ENCODE results near the gene CELF2. TPM values are rescaled to one million over a fixed set of nuclear protein-coding genes. Genes with fewer than 3 reads are reported as not detected.
"Not testable (repeated sequence)": the region's sequence is repeated elsewhere in the genome, so short reads cannot be mapped to it uniquely, and the experiment has no call there.

The CELF2 gene
- total and polyA plus RNA-seq, 2 experiments from 2014 or later, result 16.6 to 26.9 TPM

- Histone ChIP-seq H3K4me3 (no peak overlapping the region), H3K27ac (no peak overlapping the region), H2AFZ (no peak overlapping the region), H3K9me2 (replicated peaks; ENCODE audit: insufficient read depth) (no peaks in the 10 kb centered on the region), H3K4me2 (no peak overlapping the region), H4K20me1 (ENCODE audit: insufficient read depth, poor library complexity, severe bottlenecking) (no peaks in the 10 kb centered on the region), H3K4me1 (ENCODE audit: insufficient read depth) (no peaks in the 10 kb centered on the region), H3K9me3 (ENCODE audit: low read depth) (no peaks in the 10 kb centered on the region), H3K36me3 (replicated peaks; ENCODE audit: insufficient read depth, low read depth) (no peaks in the 10 kb centered on the region), H3K27me3 (no peaks in the 10 kb centered on the region), H3K79me2 (no peaks in the 10 kb centered on the region)
- TF ChIP-seq EZH2phosphoT487 (IDR thresholded peaks at IDR 0.05; ENCODE audit: low read depth, severe bottlenecking, unreplicated experiment) (no peak), CTCF (IDR thresholded peaks at IDR 0.05; ENCODE audit: poor library complexity) (no peak), EZH2 (IDR thresholded peaks at IDR 0.05; ENCODE audit: borderline replicate concordance) (no peak)
- no peak for DNase-seq (ENCODE audit: low spot score)
- WGBS (ENCODE audit: low lambda C conversion rate, missing lambda C conversion rate), result 75% methylated on average over 1 of the region's 1 CpG
Observed at GRCh38 chr10:11364241-11364640, 346.6 kb downstream of the CELF2 start.

GRCh38 chr10:11366889-11367288 lies 349.2 kb downstream of the CELF2 start:
- 96% methylated on average over 3 of the region's 4 CpGs for WGBS (ENCODE audit: low lambda C conversion rate, missing lambda C conversion rate)
- H3K4me2 ChIP-seq, result not testable (repeated sequence)

GRCh38 chr10:11367505-11367904 lies 349.8 kb downstream of the CELF2 start:
- Histone ChIP-seq H3K9me3 (ENCODE audit: low read depth) (no peaks in the 10 kb centered on the region), H3K9me2 (replicated peaks; ENCODE audit: insufficient read depth) (no peaks in the 10 kb centered on the region), H4K20me1 (ENCODE audit: insufficient read depth, poor library complexity, severe bottlenecking) (no peaks in the 10 kb centered on the region), H3K4me2 (no peak overlapping the region), H3K27me3 (no peaks in the 10 kb centered on the region), H2AFZ (no peak overlapping the region), H3K27ac (no peak overlapping the region), H3K4me1 (ENCODE audit: insufficient read depth) (no peaks in the 10 kb centered on the region), H3K79me2 (no peaks in the 10 kb centered on the region), H3K36me3 (replicated peaks; ENCODE audit: insufficient read depth, low read depth) (no peaks in the 10 kb centered on the region), H3K4me3 (no peak overlapping the region)
- TF ChIP-seq EZH2phosphoT487 (IDR thresholded peaks at IDR 0.05; ENCODE audit: low read depth, severe bottlenecking, unreplicated experiment), result no peak
- no peak for TF ChIP-seq CTCF (IDR thresholded peaks at IDR 0.05; ENCODE audit: poor library complexity)
- TF ChIP-seq EZH2 (IDR thresholded peaks at IDR 0.05; ENCODE audit: borderline replicate concordance), result no peak
- DNase-seq (ENCODE audit: low spot score), result no peak
- 96% methylated on average over 9 of the region's 9 CpGs for WGBS (ENCODE audit: low lambda C conversion rate, missing lambda C conversion rate)

More at GRCh38 chr10:11366889-11367288, 349.2 kb downstream of the CELF2 start:
- not testable (repeated sequence) for H3K36me3 ChIP-seq (replicated peaks; ENCODE audit: insufficient read depth, low read depth); H2AFZ ChIP-seq; H4K20me1 ChIP-seq (ENCODE audit: insufficient read depth, poor library complexity, severe bottlenecking); DNase-seq (ENCODE audit: low spot score); H3K79me2 ChIP-seq; H3K9me2 ChIP-seq (replicated peaks; ENCODE audit: insufficient read depth); H3K9me3 ChIP-seq (ENCODE audit: low read depth); H3K4me3 ChIP-seq; H3K27ac ChIP-seq; H3K27me3 ChIP-seq; H3K4me1 ChIP-seq (ENCODE audit: insufficient read depth)

- H3K79me2 ChIP-seq, result no peaks in the 10 kb centered on the region
- no peak overlapping the region for H2AFZ ChIP-seq
- TF ChIP-seq CTCF (IDR thresholded peaks at IDR 0.05; ENCODE audit: poor library complexity) (no peak), EZH2 (IDR thresholded peaks at IDR 0.05; ENCODE audit: borderline replicate concordance) (no peak), EZH2phosphoT487 (IDR thresholded peaks at IDR 0.05; ENCODE audit: low read depth, severe bottlenecking, unreplicated experiment) (no peak)
- no peaks in the 10 kb centered on the region for H3K9me3 ChIP-seq (ENCODE audit: low read depth)
- H3K4me3 ChIP-seq, result no peak overlapping the region
- 73% methylated on average over 8 of the region's 11 CpGs for WGBS (ENCODE audit: low lambda C conversion rate, missing lambda C conversion rate)
- H3K4me1 ChIP-seq (ENCODE audit: insufficient read depth), result no peaks in the 10 kb centered on the region
- no peaks in the 10 kb centered on the region for H3K27me3 ChIP-seq
- DNase-seq (ENCODE audit: low spot score), result no peak
- no peaks in the 10 kb centered on the region for H3K9me2 ChIP-seq (replicated peaks; ENCODE audit: insufficient read depth)
- H3K27ac ChIP-seq, result no peak overlapping the region
- H4K20me1 ChIP-seq (ENCODE audit: insufficient read depth, poor library complexity, severe bottlenecking), result no peaks in the 10 kb centered on the region
- no peaks in the 10 kb centered on the region for H3K36me3 ChIP-seq (replicated peaks; ENCODE audit: insufficient read depth, low read depth)
- H3K4me2 ChIP-seq, result no peak overlapping the region
Observed at GRCh38 chr10:11373717-11374171, 356.1 kb downstream of the CELF2 start.

All from hepatocyte (in vitro differentiated cells).